ENCODE results near the gene MIB1. TPM values are rescaled to one million over a fixed set of nuclear protein-coding genes. Genes with fewer than 3 reads are reported as not detected.

Gene MIB1
- total RNA-seq = 99.5 TPM

GRCh38 chr18:21740538-21741311 is at the start of gene MIB1:
Gene MIB1, plus strand, starts transcription at chr18:21740792. Its CDS starts 792 bp downstream, at chr18:21741584.

GRCh38 chr18:21704603-21705364 is 35.8 kb upstream of the MIB1 start, which contains the start of gene ABHD3:
Gene ABHD3, minus strand, starts transcription at chr18:21704774. Its CDS starts 109 bp downstream, at chr18:21704665.

Small RNAs within 50 kb of the gene (small RNA-seq; reads per million reads assigned to genes)
- gene AC103987.3 (ENCODE audit: low replicate concordance) (not detected), gene RF00019 (ENCODE audit: low replicate concordance) (not detected), gene RF00045 (ENCODE audit: low replicate concordance) (not detected), gene RF01241 (ENCODE audit: low replicate concordance) (not detected), gene RN7SL233P (ENCODE audit: low replicate concordance) (not detected), gene RNU6-1038P (ENCODE audit: low replicate concordance) (not detected)

Other genes with a start within 250 kb of the MIB1 start
- 34.4 TPM for gene ESCO1, start 140.1 kb upstream of the MIB1 start, total RNA-seq
- gene SNRPD1, start 128.5 kb upstream of the MIB1 start, total RNA-seq = 18.8 TPM
- gene ABHD3, start 36.0 kb upstream of the MIB1 start, total RNA-seq = 11.9 TPM